MCF 10A (cell line): Measurements from ENCODE around the gene ZNRF3. TPM values are rescaled to one million over a fixed set of nuclear protein-coding genes. Genes with fewer than 3 reads are reported as not detected.

Experiments used
- BruUV-seq: library from RNA; stranded (reverse); fragments of 400-500 nt; replicated peaks from 2 replicates; lab custom pipeline; 2021; lab: Mats Ljungman, UMichigan
- CTCF ChIA-PET: fragments of 300-600 bp; sonication (Branson Sonifier 250); formaldehyde crosslinking; extraction: SDS; loops from one replicate; lab custom pipeline; 2021; ENCODE audit warnings: antibody characterized with exemption, inconsistent platforms; lab: Yijun Ruan, JAX
- POLR2A ChIA-PET: fragments of 300-600, 350-650 bp; sonication (Branson Sonifier 250); formaldehyde crosslinking; extraction: SDS; loops from one replicate; lab custom pipeline; 2020; ENCODE audit warnings: antibody characterized with exemption, inconsistent platforms; lab: Yijun Ruan, JAX
- DNase-seq: peaks from one replicate; pipeline ENCODE4 v3.0.0-alpha.2; 2018; ENCODE audit not compliant: unreplicated experiment
- H3K27ac Mint-ChIP-seq: one replicate; pipeline ENCODE4 v1.8.0; 2022; ENCODE audit warnings: mild to moderate bottlenecking, low read depth, mixed read lengths; ENCODE audit not compliant: unreplicated experiment
- H3K27me3 Mint-ChIP-seq: one replicate; pipeline ENCODE4 v1.8.0; 2022; ENCODE audit warnings: mixed read lengths; ENCODE audit not compliant: insufficient read depth, unreplicated experiment
- H3K36me3 Mint-ChIP-seq: one replicate; pipeline ENCODE4 v1.8.0; 2022; ENCODE audit warnings: mild to moderate bottlenecking, moderate library complexity, mixed read lengths; ENCODE audit not compliant: insufficient read depth, unreplicated experiment
- H3K4me1 Mint-ChIP-seq: one replicate; pipeline ENCODE4 v1.8.0; 2022; ENCODE audit warnings: mixed read lengths; ENCODE audit not compliant: insufficient read depth, unreplicated experiment
- H3K4me3 Mint-ChIP-seq: one replicate; pipeline ENCODE4 v1.8.0; 2022; ENCODE audit warnings: mild to moderate bottlenecking, moderate library complexity, mixed read lengths; ENCODE audit not compliant: unreplicated experiment
- H3K9me3 Mint-ChIP-seq: one replicate; pipeline ENCODE4 v1.8.0; 2022; ENCODE audit warnings: mixed read lengths; ENCODE audit not compliant: unreplicated experiment
- intact Hi-C: fragments of 100-400 bp; cut with micrococcal nuclease; formaldehyde crosslinking; loops from 2 replicates; pipeline ENCODE4 v1.14.1; 2022
- total RNA-seq: library from RNA; stranded (reverse); gene quantifications from 2 replicates; pipeline ENCODE4 v1.2.3, GENCODE V29; 2022
- TF ChIP-seq, protein P1 (sequence below): fragments of 200-600 bp; IDR thresholded peaks from one replicate; pipeline ENCODE4 v1.8.0; 2022; ENCODE audit warnings: antibody characterized with exemption, mild to moderate bottlenecking; ENCODE audit not compliant: unreplicated experiment

Gene ZNRF3
- total RNA-seq, 1 experiment from 2014 or later: 7.1 TPM

GRCh38 chr22:29065468-29066190 is 182.3 kb downstream of the ZNRF3 start:
- no peak for DNase-seq
- Mint-ChIP-seq H3K4me3 (no peak overlapping the region), H3K27me3 (no peaks in the 10 kb centered on the region), H3K4me1 (peaks cover 5% of the 10 kb centered on the region), H3K27ac (no peak overlapping the region), H3K9me3 (no peaks in the 10 kb centered on the region), H3K36me3 (no peaks in the 10 kb centered on the region)
- BruUV-seq: no TSS peak
- CTCF ChIA-PET: interaction anchor here (0.7 to 1.1 kb wide), 3 partner anchors 11 to 27 kb away, joined by 3 to 4 read pairs (median 4); no protein-coding TSS in a partner anchor
- TF ChIP-seq, protein P1, sequence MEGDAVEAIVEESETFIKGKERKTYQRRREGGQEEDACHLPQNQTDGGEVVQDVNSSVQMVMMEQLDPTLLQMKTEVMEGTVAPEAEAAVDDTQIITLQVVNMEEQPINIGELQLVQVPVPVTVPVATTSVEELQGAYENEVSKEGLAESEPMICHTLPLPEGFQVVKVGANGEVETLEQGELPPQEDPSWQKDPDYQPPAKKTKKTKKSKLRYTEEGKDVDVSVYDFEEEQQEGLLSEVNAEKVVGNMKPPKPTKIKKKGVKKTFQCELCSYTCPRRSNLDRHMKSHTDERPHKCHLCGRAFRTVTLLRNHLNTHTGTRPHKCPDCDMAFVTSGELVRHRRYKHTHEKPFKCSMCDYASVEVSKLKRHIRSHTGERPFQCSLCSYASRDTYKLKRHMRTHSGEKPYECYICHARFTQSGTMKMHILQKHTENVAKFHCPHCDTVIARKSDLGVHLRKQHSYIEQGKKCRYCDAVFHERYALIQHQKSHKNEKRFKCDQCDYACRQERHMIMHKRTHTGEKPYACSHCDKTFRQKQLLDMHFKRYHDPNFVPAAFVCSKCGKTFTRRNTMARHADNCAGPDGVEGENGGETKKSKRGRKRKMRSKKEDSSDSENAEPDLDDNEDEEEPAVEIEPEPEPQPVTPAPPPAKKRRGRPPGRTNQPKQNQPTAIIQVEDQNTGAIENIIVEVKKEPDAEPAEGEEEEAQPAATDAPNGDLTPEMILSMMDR: no peak
- intact Hi-C loops: no loop called here
- POLR2A ChIA-PET: interaction anchor here (0.9 kb wide), 1 partner anchor 265 kb away, joined by 4 read pairs; the partner anchor contains the start of gene XBP1

DNA sequence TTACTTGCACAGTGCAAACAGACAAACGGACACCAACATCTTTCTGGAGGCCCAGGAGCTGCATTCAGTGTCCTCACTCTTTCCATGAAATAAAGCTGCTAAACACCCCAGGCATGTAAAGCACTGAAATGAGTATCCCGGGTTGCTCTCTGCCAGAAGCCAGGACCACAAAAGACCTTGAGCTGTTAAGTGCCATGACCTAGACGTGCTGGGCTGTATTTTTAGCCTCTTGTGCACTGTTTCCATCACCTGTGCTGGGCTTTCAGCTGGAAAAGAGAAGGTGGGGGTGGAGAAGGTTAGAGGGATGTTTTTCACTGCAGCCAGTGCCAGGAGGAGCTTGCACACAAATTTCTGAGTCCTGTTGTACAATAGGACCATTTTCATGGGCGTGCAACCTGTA is 186.1 kb downstream of the ZNRF3 start:
- Mint-ChIP-seq H3K4me1 (peaks cover 6% of the 10 kb centered on the region), H3K9me3 (no peaks in the 10 kb centered on the region)
- CTCF ChIA-PET: interaction anchor here (0.5 to 1.8 kb wide), 3 partner anchors 143 to 1027 kb away, joined by 3 to 10 read pairs (median 3); no protein-coding TSS in a partner anchor

DNA sequence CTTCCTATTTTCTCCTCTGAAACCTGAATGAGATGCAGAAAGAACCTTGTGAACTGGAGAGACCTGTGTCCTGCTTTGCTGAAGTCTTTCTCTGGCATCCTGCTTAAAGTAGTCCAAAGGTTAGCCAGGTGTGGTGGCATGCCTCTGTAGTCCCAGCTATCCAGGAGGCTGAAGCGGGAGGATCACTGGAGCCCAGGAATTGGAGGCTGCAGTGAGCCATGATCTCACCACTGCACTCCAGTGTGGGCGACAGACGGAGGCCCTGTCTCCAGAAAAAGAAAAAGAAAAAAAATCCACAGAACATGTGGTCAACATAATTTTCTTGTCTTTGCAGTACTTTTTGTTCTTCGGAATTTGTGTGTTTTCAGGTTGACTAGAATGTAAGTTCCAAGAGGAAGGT is 187.1 kb downstream of the ZNRF3 start:
- ChIA-PET POLR2A (interaction anchor here (0.7 to 1.3 kb wide), 2 partner anchors 13 to 298 kb away, joined by 3 to 5 read pairs; no protein-coding TSS in a partner anchor), CTCF (interaction anchor here (0.6 to 1.8 kb wide), 2 partner anchors 175 to 178 kb away, joined by 4 to 10 read pairs; no protein-coding TSS in a partner anchor)
- TF ChIP-seq, protein P1: no peak
- peak overlapping the region; percentile 71 for H3K4me3 Mint-ChIP-seq
- no peaks in the 10 kb centered on the region for H3K36me3 Mint-ChIP-seq
- peaks cover 6% of the 10 kb centered on the region for H3K4me1 Mint-ChIP-seq
- H3K27me3 Mint-ChIP-seq: no peaks in the 10 kb centered on the region
- no TSS peak for BruUV-seq
- peak overlapping the region; percentile 63 for H3K27ac Mint-ChIP-seq
- no peaks in the 10 kb centered on the region for H3K9me3 Mint-ChIP-seq
- no peak for DNase-seq
- intact Hi-C loops: loop anchor here (10.0 kb wide), 1 partner anchor 84 kb away; no protein-coding TSS in a partner anchor

More for the DNA sequence above, 186.1 kb downstream of the ZNRF3 start:
- intact Hi-C loops: no loop called here
- Mint-ChIP-seq H3K27me3 (no peaks in the 10 kb centered on the region), H3K27ac (no peak overlapping the region), H3K4me3 (no peak overlapping the region), H3K36me3 (no peaks in the 10 kb centered on the region)
- TF ChIP-seq, protein P1: no peak
- no peak for DNase-seq
- POLR2A ChIA-PET: no interaction called here
- BruUV-seq: no TSS peak
